Panc1 (cell line): ENCODE data around the gene DDX31. TPM values are rescaled to one million over a fixed set of nuclear protein-coding genes. Genes with fewer than 3 reads are reported as not detected.

Experiments
- ATAC-seq: fragments of 200-7000 bp; cut with Tn5 transposase; 2 replicates; pipeline ENCODE4 v1.9.1; 2020; ENCODE audit warnings: mild to moderate bottlenecking, moderate library complexity
- BruUV-seq: library from RNA; stranded (reverse); fragments of 400-500 nt; replicated peaks from 2 replicates; lab custom pipeline; 2021; lab: Mats Ljungman, UMichigan
- CTCF ChIA-PET: fragments of 300-600 bp; sonication (Branson Sonifier 250); formaldehyde crosslinking; loops from one replicate; lab custom pipeline; 2022; ENCODE audit warnings: antibody characterized with exemption; lab: Charles Lee
- POLR2A ChIA-PET: fragments of 300-600 bp; sonication (Branson Sonifier 250); formaldehyde crosslinking; loops from one replicate; lab custom pipeline; 2022; ENCODE audit warnings: antibody characterized with exemption; lab: Charles Lee
- DNase-seq: peaks from one replicate; pipeline ENCODE4 v3.0.0-alpha.2; 2010; ENCODE audit warnings: low read depth, low spot score
- H3K27ac ChIP-seq: 2 replicates; pipeline ENCODE4 v1.5.1; 2011; ENCODE audit warnings: mild to moderate bottlenecking, low read length, inconsistent platforms
- H3K27me3 ChIP-seq: fragments of 200-500 bp; sonication (Bioruptor generic); 2 replicates; pipeline ENCODE4 v1.6.0; 2014; ENCODE audit warnings: low read length, inconsistent platforms; ENCODE audit not compliant: control insufficient read depth, insufficient read depth
- H3K36me3 ChIP-seq: fragments of 200-500 bp; sonication (Bioruptor generic); 2 replicates; pipeline ENCODE4 v1.5.1; 2014; ENCODE audit warnings: inconsistent platforms, mild to moderate bottlenecking, low read length, moderate library complexity; ENCODE audit not compliant: control insufficient read depth, insufficient read depth
- H3K4me1 ChIP-seq: 2 replicates; pipeline ENCODE4 v1.5.1; 2011; ENCODE audit warnings: inconsistent platforms, mild to moderate bottlenecking, low read length, moderate library complexity; ENCODE audit not compliant: control insufficient read depth, insufficient read depth
- H3K4me3 ChIP-seq, 2 experiments: 2 replicates each; pipeline ENCODE4 v1.5.1; 2011 to 2012; ENCODE audit warnings: low read depth in 2 of 2, low read length in 2 of 2, mild to moderate bottlenecking in 2 of 2, inconsistent platforms in 1 of 2, moderate library complexity in 1 of 2
- H3K9me3 ChIP-seq: fragments of 200-500 bp; sonication (Bioruptor generic); 2 replicates; pipeline ENCODE4 v1.5.1; 2014; ENCODE audit warnings: low read depth, mild to moderate bottlenecking, inconsistent platforms, low read length, moderate library complexity; ENCODE audit not compliant: control insufficient read depth, insufficient read depth
- POLR2AphosphoS5 ChIP-seq: IDR thresholded peaks from 2 replicates; pipeline ENCODE4 v1.6.1; 2012; ENCODE audit warnings: mild to moderate bottlenecking, low read depth, low read length, moderate library complexity
- SIN3A ChIP-seq: IDR thresholded peaks from 2 replicates; pipeline ENCODE4 v1.6.1; 2012; ENCODE audit warnings: low read depth, mild to moderate bottlenecking, low read length, moderate library complexity, borderline replicate concordance; ENCODE audit not compliant: insufficient read depth
- TCF7L2 ChIP-seq: IDR thresholded peaks from 2 replicates; pipeline ENCODE4 v1.6.1; 2011; ENCODE audit warnings: mild to moderate bottlenecking, low read depth, low read length, inconsistent platforms
- in situ Hi-C: cut with HindIII; loops from 2 replicates; pipeline ENCODE4 v1.10.0; 2016; ENCODE audit warnings: low sequenced_read_pairs, low pct_unique_long_range_greater_than_20kb
- intact Hi-C: fragments of 100-400 bp; cut with micrococcal nuclease; formaldehyde crosslinking; loops from one replicate; pipeline ENCODE4 v1.10.0; 2022; ENCODE audit not compliant: unreplicated experiment
- total RNA-seq: library from RNA; stranded (reverse); gene quantifications from one replicate; pipeline ENCODE4 v1.2.1, GENCODE V29; 2021; ENCODE audit not compliant: unreplicated experiment
- TF ChIP-seq, protein P1 (sequence below), 2 experiments: IDR thresholded peaks; 2 replicates each; pipeline ENCODE4 v1.6.1; 2011 to 2012; ENCODE audit warnings: low read depth in 2 of 2, control low read depth in 1 of 2, low read length in 1 of 2, mild to moderate bottlenecking in 1 of 2, moderate library complexity in 1 of 2; ENCODE audit not compliant: insufficient read depth in 1 of 2
- TF ChIP-seq, protein P2 (sequence below): fragments of 450-650 bp; IDR thresholded peaks from 2 replicates; pipeline ENCODE4 v1.5.1; 2017; ENCODE audit warnings: mild to moderate bottlenecking

Gene DDX31
- total RNA-seq, 1 experiment from 2014 or later: 17.5 TPM

DNA sequence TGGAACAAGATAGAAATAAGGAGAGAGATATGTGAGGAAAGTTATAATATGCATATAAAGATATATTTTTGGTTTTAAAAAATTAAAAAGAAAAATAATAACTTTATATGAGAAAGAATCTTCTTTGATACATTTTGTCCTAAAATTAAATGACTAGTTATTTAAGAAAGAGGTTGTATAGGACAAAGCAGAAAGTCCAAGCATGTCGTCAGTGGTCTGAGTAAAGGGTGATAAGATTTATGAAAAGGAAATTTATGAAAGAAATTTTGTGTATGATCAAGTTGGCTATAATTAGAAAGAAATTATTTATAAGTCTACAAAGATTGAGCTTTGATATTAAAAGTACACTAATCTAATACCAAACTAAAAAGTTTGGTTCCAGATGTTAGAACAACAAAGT, 32.5 kb upstream of the DDX31 start:
- ATAC-seq (no peak), DNase-seq (no peak)
- Histone ChIP-seq H3K27ac (no peak overlapping the region), H3K4me3 (no peak overlapping the region), H3K27me3 (no peaks in the 10 kb centered on the region), H3K4me1 (no peaks in the 10 kb centered on the region), H3K36me3 (no peaks in the 10 kb centered on the region), H3K9me3 (peaks cover 4% of the 10 kb centered on the region; the same call in 1 of the 2 replicates)
- CTCF ChIA-PET: no interaction called here
- BruUV-seq: no TSS peak
- POLR2A ChIA-PET: no interaction called here
- in situ Hi-C loops (no loop called here), intact Hi-C loops (no loop called here)
- TF ChIP-seq TCF7L2 (no peak), POLR2AphosphoS5 (no peak), SIN3A (no peak)
- TF ChIP-seq, protein P1, sequence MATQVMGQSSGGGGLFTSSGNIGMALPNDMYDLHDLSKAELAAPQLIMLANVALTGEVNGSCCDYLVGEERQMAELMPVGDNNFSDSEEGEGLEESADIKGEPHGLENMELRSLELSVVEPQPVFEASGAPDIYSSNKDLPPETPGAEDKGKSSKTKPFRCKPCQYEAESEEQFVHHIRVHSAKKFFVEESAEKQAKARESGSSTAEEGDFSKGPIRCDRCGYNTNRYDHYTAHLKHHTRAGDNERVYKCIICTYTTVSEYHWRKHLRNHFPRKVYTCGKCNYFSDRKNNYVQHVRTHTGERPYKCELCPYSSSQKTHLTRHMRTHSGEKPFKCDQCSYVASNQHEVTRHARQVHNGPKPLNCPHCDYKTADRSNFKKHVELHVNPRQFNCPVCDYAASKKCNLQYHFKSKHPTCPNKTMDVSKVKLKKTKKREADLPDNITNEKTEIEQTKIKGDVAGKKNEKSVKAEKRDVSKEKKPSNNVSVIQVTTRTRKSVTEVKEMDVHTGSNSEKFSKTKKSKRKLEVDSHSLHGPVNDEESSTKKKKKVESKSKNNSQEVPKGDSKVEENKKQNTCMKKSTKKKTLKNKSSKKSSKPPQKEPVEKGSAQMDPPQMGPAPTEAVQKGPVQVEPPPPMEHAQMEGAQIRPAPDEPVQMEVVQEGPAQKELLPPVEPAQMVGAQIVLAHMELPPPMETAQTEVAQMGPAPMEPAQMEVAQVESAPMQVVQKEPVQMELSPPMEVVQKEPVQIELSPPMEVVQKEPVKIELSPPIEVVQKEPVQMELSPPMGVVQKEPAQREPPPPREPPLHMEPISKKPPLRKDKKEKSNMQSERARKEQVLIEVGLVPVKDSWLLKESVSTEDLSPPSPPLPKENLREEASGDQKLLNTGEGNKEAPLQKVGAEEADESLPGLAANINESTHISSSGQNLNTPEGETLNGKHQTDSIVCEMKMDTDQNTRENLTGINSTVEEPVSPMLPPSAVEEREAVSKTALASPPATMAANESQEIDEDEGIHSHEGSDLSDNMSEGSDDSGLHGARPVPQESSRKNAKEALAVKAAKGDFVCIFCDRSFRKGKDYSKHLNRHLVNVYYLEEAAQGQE (IDR thresholded peaks at IDR 0.05; ENCODE audit: insufficient read depth in 1 of 2, low read depth in 2 of 2, low read length in 1 of 2): no peak
- TF ChIP-seq, protein P2, sequence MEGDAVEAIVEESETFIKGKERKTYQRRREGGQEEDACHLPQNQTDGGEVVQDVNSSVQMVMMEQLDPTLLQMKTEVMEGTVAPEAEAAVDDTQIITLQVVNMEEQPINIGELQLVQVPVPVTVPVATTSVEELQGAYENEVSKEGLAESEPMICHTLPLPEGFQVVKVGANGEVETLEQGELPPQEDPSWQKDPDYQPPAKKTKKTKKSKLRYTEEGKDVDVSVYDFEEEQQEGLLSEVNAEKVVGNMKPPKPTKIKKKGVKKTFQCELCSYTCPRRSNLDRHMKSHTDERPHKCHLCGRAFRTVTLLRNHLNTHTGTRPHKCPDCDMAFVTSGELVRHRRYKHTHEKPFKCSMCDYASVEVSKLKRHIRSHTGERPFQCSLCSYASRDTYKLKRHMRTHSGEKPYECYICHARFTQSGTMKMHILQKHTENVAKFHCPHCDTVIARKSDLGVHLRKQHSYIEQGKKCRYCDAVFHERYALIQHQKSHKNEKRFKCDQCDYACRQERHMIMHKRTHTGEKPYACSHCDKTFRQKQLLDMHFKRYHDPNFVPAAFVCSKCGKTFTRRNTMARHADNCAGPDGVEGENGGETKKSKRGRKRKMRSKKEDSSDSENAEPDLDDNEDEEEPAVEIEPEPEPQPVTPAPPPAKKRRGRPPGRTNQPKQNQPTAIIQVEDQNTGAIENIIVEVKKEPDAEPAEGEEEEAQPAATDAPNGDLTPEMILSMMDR: no peak

DNA sequence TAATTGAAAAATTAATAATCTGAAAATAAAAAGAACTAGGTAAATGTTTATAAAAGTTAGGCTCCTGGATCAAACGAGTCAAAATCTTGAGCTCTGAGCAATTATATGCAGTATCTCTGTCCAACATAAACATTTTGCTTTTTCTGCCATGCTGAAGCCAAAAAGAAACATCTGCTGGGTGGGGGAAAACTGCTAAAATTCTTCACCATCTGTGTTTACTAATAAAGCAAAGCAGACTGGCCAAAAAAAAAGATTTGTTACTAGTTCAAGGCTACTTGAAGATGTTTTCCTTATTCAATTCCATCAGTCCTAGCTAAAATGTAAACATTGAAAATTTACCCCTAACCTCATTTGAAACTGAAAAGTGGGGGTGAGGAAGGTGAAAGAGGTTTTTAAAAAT, 30.2 kb upstream of the DDX31 start:
- no TSS peak for BruUV-seq
- ChIA-PET CTCF (no interaction called here), POLR2A (interaction anchor here (0.6 to 0.7 kb wide), 2 partner anchors 9 to 294 kb away, joined by 4 to 5 read pairs; no protein-coding TSS in a partner anchor)
- in situ Hi-C loops: no loop called here
- Histone ChIP-seq H3K36me3 (no peaks in the 10 kb centered on the region), H3K4me1 (no peaks in the 10 kb centered on the region), H3K27me3 (no peaks in the 10 kb centered on the region), H3K27ac (no peak overlapping the region), H3K4me3 (no peak overlapping the region), H3K9me3 (peaks cover 4% of the 10 kb centered on the region; the same call in 1 of the 2 replicates)
- TF ChIP-seq TCF7L2: no peak
- TF ChIP-seq, protein P2: no peak
- TF ChIP-seq, protein P1 (IDR thresholded peaks at IDR 0.05; ENCODE audit: insufficient read depth in 1 of 2, low read depth in 2 of 2, low read length in 1 of 2): no peak
- TF ChIP-seq POLR2AphosphoS5: no peak
- DNase-seq (no peak), ATAC-seq (no peak)
- intact Hi-C loops: no loop called here
